Measurements from ENCODE around the gene ALG2.
A peak's percentile ranks its signal among the peaks of the same experiment; 100 is the strongest.

The ALG2 gene

DNA sequence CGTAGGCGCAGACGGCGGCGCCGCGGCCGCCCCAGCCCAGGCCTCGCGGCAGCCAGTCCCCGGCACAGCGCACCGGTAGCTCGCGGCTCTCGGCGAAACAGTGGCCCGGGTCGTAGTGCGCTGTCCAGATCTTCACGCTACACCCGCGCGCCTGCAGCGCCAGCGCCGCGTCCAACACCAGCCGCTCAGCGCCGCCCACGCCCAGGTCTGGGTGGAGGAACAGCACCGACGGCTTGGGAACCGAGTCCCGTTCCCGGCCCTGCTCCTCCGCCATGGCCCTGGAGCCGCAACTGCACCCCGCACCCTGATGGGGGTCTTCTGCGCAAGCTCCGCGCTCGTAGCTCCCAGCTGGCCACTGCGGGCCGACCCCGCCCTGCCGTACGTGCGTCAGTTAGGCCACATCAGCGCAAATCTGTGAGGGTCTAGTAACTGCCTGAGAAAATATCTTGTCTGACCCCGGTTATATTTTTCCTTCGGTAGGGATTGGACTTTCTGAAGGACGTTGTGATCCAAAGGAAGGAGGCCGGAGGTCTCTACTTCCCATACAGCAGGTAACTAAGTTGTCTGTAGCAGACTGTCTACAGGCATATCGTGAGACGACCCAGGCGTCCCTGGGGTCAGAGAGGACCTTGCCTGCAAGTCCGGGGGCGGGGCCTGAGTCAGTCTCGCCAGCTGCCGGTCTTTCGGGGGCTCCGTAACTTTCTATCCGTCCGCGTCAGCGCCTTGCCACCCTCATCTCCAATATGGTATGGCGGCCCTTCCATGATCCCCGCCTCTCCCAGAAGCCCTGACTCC, at the start of gene ALG2, which contains the start of gene SEC61B:
TSS of gene ALG2 (minus strand) at position 322 of the 795 bp plus-strand sequence. CDS start at position 274, 48 bp downstream.
TSS of gene SEC61B (plus strand) at position 662 of the 795 bp plus-strand sequence. CDS start at position 744, 82 bp downstream.
- peak; percentile 82 to 94 for DNase-seq (ENCODE audit: low read depth in 1 of 2, low spot score in 1 of 2)

DNA sequence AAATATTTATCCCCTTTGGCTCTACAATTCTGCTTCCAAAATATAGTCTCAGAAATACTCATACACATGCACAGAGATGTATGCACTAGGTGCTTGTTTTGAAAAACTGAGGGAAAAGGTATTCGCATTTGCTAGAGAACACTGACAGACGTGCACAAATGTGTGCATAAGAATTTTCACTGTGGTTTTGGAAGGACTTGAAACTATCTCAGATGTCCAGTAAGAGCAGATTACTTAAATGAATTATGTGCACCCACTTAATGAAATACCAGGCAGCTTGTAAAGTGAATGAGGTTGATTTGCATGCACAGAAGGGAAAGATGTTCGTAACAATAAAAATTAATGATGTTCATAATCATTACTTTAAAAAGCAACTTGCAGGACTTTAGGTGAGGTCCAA, 48.7 kb upstream of the ALG2 start:
- DNase-seq (ENCODE audit: low read depth in 1 of 2, low spot score in 1 of 2) = no peak

DNA sequence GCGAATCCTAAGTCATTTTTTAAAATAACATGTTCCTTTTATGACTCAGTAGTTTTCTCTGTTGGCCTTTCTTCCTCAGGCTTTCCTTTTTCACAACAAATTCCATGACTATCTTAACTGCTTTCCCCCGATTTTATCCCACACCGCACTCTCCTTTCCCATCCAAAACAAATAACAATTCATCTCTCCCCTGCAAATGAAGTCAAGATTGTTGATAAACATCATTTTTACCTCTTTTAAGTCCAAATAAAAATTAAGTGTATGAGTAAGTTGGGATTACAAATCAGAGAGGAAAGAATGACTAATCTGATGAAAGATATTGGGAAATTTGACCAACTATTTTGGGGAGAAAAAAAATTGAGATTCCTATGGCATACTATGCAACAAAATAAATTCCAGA, 47.7 kb upstream of the ALG2 start:
- no peak for DNase-seq (ENCODE audit: low read depth in 1 of 2, low spot score in 1 of 2)

DNA sequence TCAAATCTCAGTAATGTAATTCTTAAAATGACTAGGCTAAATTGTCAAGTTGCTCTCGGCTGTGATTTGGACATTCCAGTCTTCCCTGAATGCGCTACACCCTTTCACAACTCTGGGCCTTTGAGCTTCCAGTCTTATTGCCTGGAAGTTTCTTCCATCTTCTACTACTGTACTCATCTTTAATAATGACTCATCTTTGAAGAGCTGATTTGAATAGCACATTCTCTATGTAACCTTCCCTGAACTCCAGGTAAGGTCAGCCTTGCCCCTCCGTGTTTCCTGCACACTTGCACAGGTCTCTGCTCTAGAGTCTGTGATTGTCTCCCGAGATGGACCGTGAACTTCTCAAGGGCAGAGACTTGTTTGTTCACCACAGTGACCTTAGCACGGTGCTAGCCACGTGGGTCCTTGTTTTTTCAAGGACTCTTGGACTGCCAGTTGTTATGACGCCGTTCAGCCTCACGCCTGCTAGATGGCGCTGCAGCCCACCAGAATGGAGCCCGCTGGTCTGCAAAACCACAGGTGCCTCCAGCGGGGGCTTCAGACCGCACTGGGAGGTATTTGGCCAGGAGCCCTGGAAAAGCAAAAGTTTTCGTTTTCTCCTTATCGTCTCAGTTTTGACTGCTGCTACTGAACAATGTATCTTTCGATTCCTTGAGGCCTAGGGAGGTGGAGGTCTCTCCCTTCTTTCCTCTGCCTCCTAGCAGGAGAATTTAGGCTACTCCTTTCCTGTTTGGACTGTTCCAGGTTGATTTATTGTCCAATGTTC, 44.7 kb upstream of the ALG2 start:
- peak; percentile 23 to 55 for DNase-seq (ENCODE audit: low read depth in 1 of 2, low spot score in 1 of 2)

DNA sequence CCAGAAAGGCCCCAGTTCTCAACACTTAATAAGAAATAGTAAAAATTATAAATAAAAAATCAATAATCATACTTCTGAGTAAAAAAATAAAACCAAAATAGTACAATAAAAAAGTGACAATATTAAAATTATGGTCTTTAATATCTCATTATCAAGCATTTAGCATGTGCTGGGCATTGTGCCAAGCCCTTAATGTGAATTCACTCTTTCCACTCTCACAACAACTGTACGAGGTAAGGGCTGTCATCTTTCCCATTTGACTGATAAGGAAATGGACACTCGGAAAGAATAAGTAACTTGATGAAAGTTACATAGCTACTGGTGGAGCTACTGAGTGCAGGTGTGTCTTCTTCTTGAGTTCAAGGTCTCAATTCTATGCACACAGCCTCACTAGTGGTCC, 43.9 kb upstream of the ALG2 start:
- DNase-seq (ENCODE audit: low read depth in 1 of 2, low spot score in 1 of 2) = no peak

GRCh38 chr9:99264070-99264680, 42.4 kb upstream of the ALG2 start:
- DNase-seq (ENCODE audit: low read depth in 1 of 2, low spot score in 1 of 2) = no peak

- no peak for DNase-seq (ENCODE audit: low read depth in 1 of 2, low spot score in 1 of 2)
These were observed 41.2 kb upstream of the ALG2 start for GRCh38 chr9:99262949-99263418.

DNA sequence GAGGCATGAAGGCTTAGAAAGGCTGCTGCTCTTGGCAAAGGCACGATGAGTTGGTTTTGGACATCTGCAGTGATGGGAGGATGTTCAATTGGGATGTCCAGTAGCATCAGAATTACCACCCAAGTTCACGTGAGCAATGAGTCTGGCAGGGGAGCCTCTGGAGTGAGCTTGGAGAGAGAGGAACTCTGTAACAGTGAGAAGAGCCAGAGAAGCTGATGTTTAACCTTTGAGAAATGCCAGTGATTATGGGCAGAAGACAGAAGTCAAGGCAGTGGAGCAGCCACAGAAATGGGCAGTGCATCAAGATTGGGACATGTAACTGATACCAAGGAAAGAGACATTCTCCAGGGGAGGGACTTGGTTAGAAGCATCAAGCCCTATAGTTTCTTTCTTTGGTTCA, 40.2 kb upstream of the ALG2 start:
- DNase-seq (ENCODE audit: low read depth in 1 of 2, low spot score in 1 of 2) = no peak

- DNase-seq (ENCODE audit: low read depth in 1 of 2, low spot score in 1 of 2) = no peak
These were observed 37.6 kb upstream of the ALG2 start for GRCh38 chr9:99259231-99259918.

GRCh38 chr9:99257723-99258389, 36.1 kb upstream of the ALG2 start:
- DNase-seq (ENCODE audit: low read depth in 1 of 2, low spot score in 1 of 2) = no peak

GRCh38 chr9:99255651-99256050, 33.9 kb upstream of the ALG2 start:
- DNase-seq (ENCODE audit: low read depth in 1 of 2, low spot score in 1 of 2) = no peak

- peak; percentile 59 to 89 for DNase-seq (ENCODE audit: low read depth in 1 of 2, low spot score in 1 of 2)
These were observed 32.2 kb upstream of the ALG2 start for GRCh38 chr9:99253772-99254431.

- DNase-seq (ENCODE audit: low read depth in 1 of 2, low spot score in 1 of 2) = no peak
These were observed 31.4 kb upstream of the ALG2 start for GRCh38 chr9:99253134-99253533.

DNA sequence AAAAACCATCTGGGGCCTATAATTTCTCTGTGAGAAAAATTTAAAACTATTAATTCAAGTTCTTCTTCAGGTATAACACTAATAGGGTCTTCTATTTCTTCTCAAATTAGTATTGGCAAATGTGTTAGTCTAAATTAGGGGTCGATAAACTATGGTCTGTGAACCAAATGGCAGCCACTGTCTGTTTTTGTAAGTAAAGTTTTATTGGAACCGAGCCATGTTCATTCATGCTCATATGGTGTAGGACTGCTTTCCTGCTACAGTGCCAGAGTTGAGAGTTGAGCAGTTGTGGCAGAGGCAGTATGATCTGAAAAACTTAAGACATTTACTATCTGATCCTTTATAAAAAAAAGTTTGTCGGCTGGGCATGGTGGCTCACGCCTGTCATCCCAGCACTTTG, 29.4 kb upstream of the ALG2 start:
- DNase-seq (ENCODE audit: low read depth in 1 of 2, low spot score in 1 of 2) = no peak

- DNase-seq (ENCODE audit: low read depth in 1 of 2, low spot score in 1 of 2) = no peak
These were observed 27.9 kb upstream of the ALG2 start for GRCh38 chr9:99249619-99250018.

DNA sequence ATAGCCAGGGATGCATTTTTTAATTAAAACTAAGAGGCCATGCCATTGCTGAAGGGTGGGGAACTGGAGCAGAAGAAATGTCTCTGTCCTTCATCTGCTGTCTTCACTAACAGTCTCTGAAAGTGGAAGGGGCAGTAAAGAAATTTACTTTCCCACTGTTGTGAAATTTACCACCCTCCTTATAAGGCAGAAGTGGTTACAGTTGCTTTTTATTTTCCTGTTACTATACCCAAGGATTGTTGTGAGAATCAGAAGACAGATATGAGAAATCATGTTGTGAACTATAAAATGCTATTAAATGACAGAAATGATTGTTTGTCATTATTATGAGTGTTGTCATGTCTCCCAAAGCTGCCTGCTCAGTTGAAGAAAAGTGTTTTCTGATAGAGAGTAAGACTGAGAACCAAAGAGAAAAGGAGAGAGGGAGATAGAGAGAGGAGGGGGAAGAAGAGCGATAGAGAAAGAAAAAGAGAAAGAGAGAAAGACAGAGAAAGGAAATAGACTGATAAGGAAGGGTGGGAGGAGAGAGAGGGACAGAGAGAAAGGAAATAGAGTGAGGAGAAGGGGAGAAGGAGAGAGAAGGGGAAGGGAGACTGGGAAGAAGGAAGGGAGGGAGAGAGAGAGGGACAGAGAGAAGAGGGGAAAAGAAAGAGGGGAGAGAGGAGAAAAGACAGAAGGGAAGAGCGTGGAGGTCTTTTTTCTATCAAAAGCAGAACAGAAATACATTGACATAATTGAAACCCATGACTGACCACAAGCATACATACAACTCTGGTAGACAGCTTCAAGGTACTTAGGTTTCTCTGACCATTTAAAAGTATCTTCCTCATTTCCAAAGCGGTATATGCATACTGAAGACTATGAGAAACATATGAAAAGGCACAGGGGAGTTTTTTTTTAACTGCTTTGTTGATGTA, 22.9 kb upstream of the ALG2 start:
- no peak for DNase-seq (ENCODE audit: low read depth in 1 of 2, low spot score in 1 of 2)

DNA sequence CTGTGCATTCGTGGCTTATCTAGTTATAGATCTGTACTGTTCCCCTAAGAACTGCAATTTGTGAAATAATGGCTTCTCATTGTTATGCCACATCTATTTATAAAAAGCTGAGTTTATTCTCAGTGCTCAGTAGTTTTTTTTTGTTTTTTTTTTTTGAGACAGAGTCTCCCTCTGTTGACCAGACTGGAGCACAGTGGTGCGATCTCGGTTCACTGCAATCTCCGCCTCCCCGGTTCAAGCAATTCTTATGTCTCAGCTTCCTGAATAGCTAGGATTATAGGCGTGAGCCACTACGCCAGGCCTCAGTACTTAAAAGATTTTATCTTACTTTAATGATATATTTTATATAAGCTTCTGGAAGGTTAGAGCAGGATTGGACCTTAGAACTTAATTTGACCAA, 19.4 kb upstream of the ALG2 start:
- no peak for DNase-seq (ENCODE audit: low read depth in 1 of 2, low spot score in 1 of 2)

DNA sequence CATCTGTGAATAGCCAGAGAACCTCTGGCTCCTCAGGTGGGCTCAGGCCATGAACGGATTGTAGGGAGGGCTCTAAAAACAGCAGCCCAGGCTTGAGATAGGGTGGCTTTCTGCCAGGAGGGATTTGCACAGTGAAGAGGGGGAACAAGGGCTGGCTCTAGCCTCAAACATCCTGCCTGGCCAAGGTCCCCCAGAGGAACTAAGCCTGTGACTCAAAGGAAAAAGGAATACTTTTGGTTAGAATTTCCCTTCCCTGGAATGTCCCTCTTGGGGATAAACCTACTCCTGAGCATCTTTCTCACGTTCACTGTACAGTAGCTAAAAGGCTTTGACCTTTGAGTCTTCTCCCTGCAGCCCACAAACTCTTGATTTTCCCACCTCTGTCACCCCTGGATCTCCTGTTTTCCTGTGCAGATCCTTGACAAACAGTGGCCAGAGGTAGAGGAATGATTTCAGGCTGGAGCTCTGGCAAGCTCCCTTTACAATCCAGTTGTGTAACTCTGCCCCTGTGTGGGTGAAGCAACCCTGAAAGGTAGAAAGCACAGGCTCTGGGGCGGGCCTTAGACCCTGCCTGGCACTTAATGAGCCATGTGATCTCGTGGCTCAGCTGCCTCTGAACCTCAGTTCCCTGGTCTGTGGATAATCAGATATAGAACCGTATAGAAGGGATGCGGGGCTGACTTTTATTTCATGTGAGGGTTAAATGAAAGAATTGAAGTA, 17.8 kb upstream of the ALG2 start:
- no peak for DNase-seq (ENCODE audit: low read depth in 1 of 2, low spot score in 1 of 2)
